Left ventricle myocardium inferior (tissue), 1 donor: ENCODE data around the gene KDELR3. TPM values are rescaled to one million over a fixed set of nuclear protein-coding genes. Genes with fewer than 3 reads are reported as not detected.

Source experiments
- DNase-seq: peaks from one replicate; pipeline ENCODE4 v3.0.0-alpha.2; 2020
- H3K27ac ChIP-seq: fragments of 200-600 bp; replicated peaks from 2 replicates; pipeline ENCODE4 v1.8.0; 2021
- H3K27me3 ChIP-seq: fragments of 200-600 bp; 2 replicates; pipeline ENCODE4 v1.8.0; 2021; ENCODE audit warnings: low read depth
- H3K36me3 ChIP-seq: fragments of 200-600 bp; 2 replicates; pipeline ENCODE4 v1.8.0; 2021
- H3K4me1 ChIP-seq: fragments of 200-600 bp; 2 replicates; pipeline ENCODE4 v1.8.0; 2021
- H3K4me3 ChIP-seq: fragments of 200-600 bp; 2 replicates; pipeline ENCODE4 v1.8.0; 2021; ENCODE audit warnings: mild to moderate bottlenecking, moderate library complexity
- H3K9me3 ChIP-seq: fragments of 200-600 bp; replicated peaks from 2 replicates; pipeline ENCODE4 v1.8.0; 2021
- CTCF ChIP-seq: fragments of 200-600 bp; IDR thresholded peaks from 2 replicates; pipeline ENCODE4 v1.8.0; 2021; ENCODE audit warnings: antibody characterized with exemption, mild to moderate bottlenecking, borderline replicate concordance
- intact Hi-C: fragments of 100-400 bp; cut with micrococcal nuclease; formaldehyde crosslinking; loops from one replicate; pipeline ENCODE4 v1.11.0; 2022
- total RNA-seq: library from RNA; stranded (reverse); fragmentation: NEBNext Ultra II Directional; extraction: Animal tissue kit (Norgen Biotek cat#: 25700); gene quantifications from one replicate; pipeline ENCODE4 v1.2.1, GENCODE V29; 2021
- donor health status: DM: no; HTN: yes; CAD: no; lungs with severe emphysema.

The KDELR3 gene
- total RNA-seq, 1 donor from 2014 or later = 6.0 TPM

DNA sequence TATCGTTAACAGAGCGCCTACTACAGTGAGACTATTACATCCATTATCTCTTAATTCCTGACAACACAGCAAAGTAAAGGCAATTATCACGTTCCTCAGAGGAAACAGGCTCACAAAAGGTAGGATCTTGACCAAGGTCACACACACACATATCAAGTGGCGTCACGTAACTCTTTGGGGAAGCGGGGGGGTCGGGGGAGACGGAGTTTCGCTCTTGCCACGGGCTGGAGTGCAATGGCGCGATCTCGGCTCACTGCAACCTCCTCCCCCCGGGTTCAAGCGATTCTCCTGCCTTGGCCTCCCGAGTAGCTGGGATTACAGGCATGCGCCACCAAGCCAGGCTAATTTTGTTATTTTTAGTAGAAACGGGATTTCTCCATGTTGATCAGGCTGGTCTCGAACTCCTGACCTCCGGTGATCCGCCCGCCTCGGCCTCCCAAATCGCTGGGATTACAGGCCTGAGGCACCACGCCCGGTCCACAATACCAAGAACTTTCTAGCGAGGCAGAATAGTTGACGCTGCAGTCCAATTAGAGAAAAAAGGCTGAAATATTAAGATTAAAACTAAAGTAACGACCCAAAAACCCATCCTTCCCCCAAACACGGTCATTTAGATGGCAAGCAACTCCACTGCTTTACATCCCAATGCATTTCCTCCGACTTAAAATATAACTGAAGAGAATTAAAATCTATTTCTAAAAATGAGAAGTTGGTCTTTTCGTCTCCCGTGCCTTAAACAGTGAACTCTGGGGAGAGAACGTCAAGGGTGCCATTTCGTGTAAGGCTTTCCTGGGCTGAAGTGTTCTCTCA, 37.0 kb downstream of the KDELR3 start:
- peaks cover 68% of the 10 kb centered on the region for H3K4me1 ChIP-seq

GRCh38 chr22:38505541-38506117, 37.7 kb downstream of the KDELR3 start:
- peak overlapping the region; percentile 100 for H3K27ac ChIP-seq
- H3K4me1 ChIP-seq = peaks cover 63% of the 10 kb centered on the region
- no peaks in the 10 kb centered on the region for H3K9me3 ChIP-seq
- H3K27me3 ChIP-seq = no peaks in the 10 kb centered on the region
- intact Hi-C loops = no loop called here
- TF ChIP-seq CTCF = no peak
- peak overlapping the region; percentile 93 for H3K4me3 ChIP-seq
- peaks cover 22% of the 10 kb centered on the region for H3K36me3 ChIP-seq
- DNase-seq = peak; percentile 85

More for the DNA sequence above, 37.0 kb downstream of the KDELR3 start:
- no peak for TF ChIP-seq CTCF
- intact Hi-C loops = no loop called here
- Histone ChIP-seq H3K27ac (peak overlapping the region; percentile 100), H3K27me3 (no peaks in the 10 kb centered on the region), H3K9me3 (no peaks in the 10 kb centered on the region), H3K4me3 (peak overlapping the region; percentile 93), H3K36me3 (peaks cover 28% of the 10 kb centered on the region)
- DNase-seq = peak; percentile 56

GRCh38 chr22:38506118-38506962, 38.4 kb downstream of the KDELR3 start, which contains the start of gene DDX17:
DDX17 (minus strand) TSS chr22:38506311.
- Histone ChIP-seq H3K27ac (peak within 1 kb of the TSS; percentile 100), H3K4me3 (peak within 1 kb of the TSS; percentile 93), H3K9me3 (no peaks in the 10 kb centered on the region), H3K27me3 (no peaks in the 10 kb centered on the region), H3K4me1 (peaks cover 57% of the 10 kb centered on the region), H3K36me3 (peaks cover 16% of the 10 kb centered on the region)
- intact Hi-C loops = no loop called here
- TF ChIP-seq CTCF = no peak
- peak; percentile 90 for DNase-seq

- H3K36me3 ChIP-seq = no peaks in the 10 kb centered on the region
- no peak for DNase-seq
- peaks cover 15% of the 10 kb centered on the region for H3K4me1 ChIP-seq
- H3K9me3 ChIP-seq = no peaks in the 10 kb centered on the region
- H3K4me3 ChIP-seq = no peak overlapping the region
- H3K27me3 ChIP-seq = no peaks in the 10 kb centered on the region
- H3K27ac ChIP-seq = no peak overlapping the region
- no peak for TF ChIP-seq CTCF
- intact Hi-C loops = no loop called here
Measured at GRCh38 chr22:38510416-38510970, 42.6 kb downstream of the KDELR3 start.

GRCh38 chr22:38513063-38513462, 45.2 kb downstream of the KDELR3 start:
- Histone ChIP-seq H3K36me3 (no peaks in the 10 kb centered on the region), H3K27me3 (no peaks in the 10 kb centered on the region), H3K27ac (no peak overlapping the region), H3K4me3 (no peak overlapping the region), H3K9me3 (no peaks in the 10 kb centered on the region), H3K4me1 (no peaks in the 10 kb centered on the region)
- TF ChIP-seq CTCF = peak; percentile 43
- intact Hi-C loops = no loop called here
- no peak for DNase-seq
